Measurements from ENCODE around the gene NT5DC2.

The NT5DC2 gene

DNA sequence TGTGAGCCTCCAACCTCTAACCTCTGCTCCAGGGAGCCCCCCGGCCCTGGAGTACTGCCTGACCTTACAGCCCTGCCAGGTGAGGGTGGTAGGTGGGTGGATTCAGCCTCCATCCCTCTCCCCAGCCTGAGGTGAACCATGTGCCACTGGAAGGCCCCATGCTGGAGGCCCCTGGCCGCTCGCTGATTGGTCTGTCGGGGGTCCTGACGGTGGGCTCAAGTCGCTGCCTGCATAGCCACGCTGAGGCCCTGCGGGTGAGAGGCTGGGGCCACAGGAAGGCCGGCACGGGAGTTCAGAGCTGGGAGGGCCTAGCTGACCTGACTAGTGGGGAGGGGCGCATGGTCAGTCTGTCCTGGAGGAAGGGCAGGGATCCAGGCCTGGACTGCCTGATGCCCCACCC lies 19.1 kb downstream of the NT5DC2 start:
- no peak for ATAC-seq
- no peak for TF ChIP-seq ISL1 (CRISPR knock-in tag; IDR thresholded peaks at IDR 0.05)
- TF ChIP-seq ZFP3 (CRISPR knock-in tag; IDR thresholded peaks at IDR 0.05): no peak
- TF ChIP-seq RARB (CRISPR knock-in tag; IDR thresholded peaks at IDR 0.05): no peak
- no peak for TF ChIP-seq ZNF8 (CRISPR knock-in tag; IDR thresholded peaks at IDR 0.05)
- TF ChIP-seq POU6F1 (CRISPR knock-in tag; IDR thresholded peaks at IDR 0.05; ENCODE audit: borderline replicate concordance, low read depth): no peak
- TF ChIP-seq CSDC2 (CRISPR knock-in tag; IDR thresholded peaks at IDR 0.05): no peak
- TF ChIP-seq SNAI2 (CRISPR knock-in tag; IDR thresholded peaks at IDR 0.05): no peak
- no peak for TF ChIP-seq ZNF565 (CRISPR knock-in tag; conservative IDR thresholded peaks at IDR 0.05; ENCODE audit: low read depth)
- TF ChIP-seq ZNF70 (CRISPR knock-in tag; IDR thresholded peaks at IDR 0.05): no peak
- no peak for TF ChIP-seq ZC3H10 (CRISPR knock-in tag; IDR thresholded peaks at IDR 0.05)
- TF ChIP-seq, protein P1, sequence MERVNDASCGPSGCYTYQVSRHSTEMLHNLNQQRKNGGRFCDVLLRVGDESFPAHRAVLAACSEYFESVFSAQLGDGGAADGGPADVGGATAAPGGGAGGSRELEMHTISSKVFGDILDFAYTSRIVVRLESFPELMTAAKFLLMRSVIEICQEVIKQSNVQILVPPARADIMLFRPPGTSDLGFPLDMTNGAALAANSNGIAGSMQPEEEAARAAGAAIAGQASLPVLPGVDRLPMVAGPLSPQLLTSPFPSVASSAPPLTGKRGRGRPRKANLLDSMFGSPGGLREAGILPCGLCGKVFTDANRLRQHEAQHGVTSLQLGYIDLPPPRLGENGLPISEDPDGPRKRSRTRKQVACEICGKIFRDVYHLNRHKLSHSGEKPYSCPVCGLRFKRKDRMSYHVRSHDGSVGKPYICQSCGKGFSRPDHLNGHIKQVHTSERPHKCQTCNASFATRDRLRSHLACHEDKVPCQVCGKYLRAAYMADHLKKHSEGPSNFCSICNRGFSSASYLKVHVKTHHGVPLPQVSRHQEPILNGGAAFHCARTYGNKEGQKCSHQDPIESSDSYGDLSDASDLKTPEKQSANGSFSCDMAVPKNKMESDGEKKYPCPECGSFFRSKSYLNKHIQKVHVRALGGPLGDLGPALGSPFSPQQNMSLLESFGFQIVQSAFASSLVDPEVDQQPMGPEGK (CRISPR knock-in tag; IDR thresholded peaks at IDR 0.05; ENCODE audit: borderline replicate concordance): no peak
- no peak for TF ChIP-seq ARNTL (CRISPR knock-in tag; IDR thresholded peaks at IDR 0.05; ENCODE audit: borderline replicate concordance, low read depth)
- TF ChIP-seq TCF4 (CRISPR knock-in tag; IDR thresholded peaks at IDR 0.05; ENCODE audit: borderline replicate concordance): no peak
- TF ChIP-seq BACH2 (CRISPR knock-in tag; IDR thresholded peaks at IDR 0.05; ENCODE audit: borderline replicate concordance): no peak
- no peak for TF ChIP-seq OSR1 (CRISPR knock-in tag; IDR thresholded peaks at IDR 0.05)
- no peak for TF ChIP-seq GLIS3 (CRISPR knock-in tag; IDR thresholded peaks at IDR 0.05)
- TF ChIP-seq ZFP30 (CRISPR knock-in tag; IDR thresholded peaks at IDR 0.05): no peak
- no peak for TF ChIP-seq PPARA (CRISPR knock-in tag; IDR thresholded peaks at IDR 0.05; ENCODE audit: borderline replicate concordance)
- no peak for TF ChIP-seq TSHZ2 (CRISPR knock-in tag; IDR thresholded peaks at IDR 0.05)
- TF ChIP-seq TOX (CRISPR knock-in tag; IDR thresholded peaks at IDR 0.05; ENCODE audit: borderline replicate concordance): no peak

DNA sequence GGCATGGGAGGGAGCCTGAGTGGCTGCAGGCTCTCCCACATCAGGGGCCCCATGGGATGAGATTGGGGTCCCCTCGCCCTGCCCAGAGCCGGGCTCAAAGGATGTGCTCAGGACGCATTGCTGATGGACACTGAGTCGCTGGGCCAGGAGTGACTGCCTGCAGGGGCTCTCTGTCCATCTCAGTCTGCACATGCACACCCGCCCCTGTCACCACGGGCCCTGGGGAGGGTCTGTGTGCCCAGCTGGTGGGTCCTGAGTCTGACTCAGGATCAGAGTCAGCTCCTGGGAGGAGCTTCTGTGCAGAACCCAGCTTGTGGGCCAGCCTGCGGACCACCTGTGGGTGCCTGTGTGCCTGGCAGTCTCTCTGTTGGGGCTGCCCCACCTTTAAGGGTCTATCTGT lies 20.4 kb downstream of the NT5DC2 start:
- no peak for ATAC-seq
- TF ChIP-seq BACH2 (CRISPR knock-in tag; IDR thresholded peaks at IDR 0.05; ENCODE audit: borderline replicate concordance) (no peak), ZC3H10 (CRISPR knock-in tag; IDR thresholded peaks at IDR 0.05) (no peak), ZFP3 (CRISPR knock-in tag; IDR thresholded peaks at IDR 0.05) (no peak), ESRRG (CRISPR knock-in tag; IDR thresholded peaks at IDR 0.05) (no peak), POU6F1 (CRISPR knock-in tag; IDR thresholded peaks at IDR 0.05; ENCODE audit: borderline replicate concordance, low read depth) (no peak)
- TF ChIP-seq, protein P2, sequence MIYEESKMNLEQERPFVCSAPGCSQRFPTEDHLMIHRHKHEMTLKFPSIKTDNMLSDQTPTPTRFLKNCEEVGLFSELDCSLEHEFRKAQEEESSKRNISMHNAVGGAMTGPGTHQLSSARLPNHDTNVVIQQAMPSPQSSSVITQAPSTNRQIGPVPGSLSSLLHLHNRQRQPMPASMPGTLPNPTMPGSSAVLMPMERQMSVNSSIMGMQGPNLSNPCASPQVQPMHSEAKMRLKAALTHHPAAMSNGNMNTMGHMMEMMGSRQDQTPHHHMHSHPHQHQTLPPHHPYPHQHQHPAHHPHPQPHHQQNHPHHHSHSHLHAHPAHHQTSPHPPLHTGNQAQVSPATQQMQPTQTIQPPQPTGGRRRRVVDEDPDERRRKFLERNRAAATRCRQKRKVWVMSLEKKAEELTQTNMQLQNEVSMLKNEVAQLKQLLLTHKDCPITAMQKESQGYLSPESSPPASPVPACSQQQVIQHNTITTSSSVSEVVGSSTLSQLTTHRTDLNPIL (CRISPR knock-in tag; IDR thresholded peaks at IDR 0.05; ENCODE audit: low read depth): no peak

- TF ChIP-seq TOX (CRISPR knock-in tag; IDR thresholded peaks at IDR 0.05; ENCODE audit: borderline replicate concordance) (no peak), ISL1 (CRISPR knock-in tag; IDR thresholded peaks at IDR 0.05) (no peak), ESRRG (CRISPR knock-in tag; IDR thresholded peaks at IDR 0.05) (no peak), GLIS3 (CRISPR knock-in tag; IDR thresholded peaks at IDR 0.05) (no peak), TCF4 (CRISPR knock-in tag; IDR thresholded peaks at IDR 0.05; ENCODE audit: borderline replicate concordance) (no peak), ZNF565 (CRISPR knock-in tag; conservative IDR thresholded peaks at IDR 0.05; ENCODE audit: low read depth) (no peak), ZFP30 (CRISPR knock-in tag; IDR thresholded peaks at IDR 0.05) (no peak)
- TF ChIP-seq, protein P3, sequence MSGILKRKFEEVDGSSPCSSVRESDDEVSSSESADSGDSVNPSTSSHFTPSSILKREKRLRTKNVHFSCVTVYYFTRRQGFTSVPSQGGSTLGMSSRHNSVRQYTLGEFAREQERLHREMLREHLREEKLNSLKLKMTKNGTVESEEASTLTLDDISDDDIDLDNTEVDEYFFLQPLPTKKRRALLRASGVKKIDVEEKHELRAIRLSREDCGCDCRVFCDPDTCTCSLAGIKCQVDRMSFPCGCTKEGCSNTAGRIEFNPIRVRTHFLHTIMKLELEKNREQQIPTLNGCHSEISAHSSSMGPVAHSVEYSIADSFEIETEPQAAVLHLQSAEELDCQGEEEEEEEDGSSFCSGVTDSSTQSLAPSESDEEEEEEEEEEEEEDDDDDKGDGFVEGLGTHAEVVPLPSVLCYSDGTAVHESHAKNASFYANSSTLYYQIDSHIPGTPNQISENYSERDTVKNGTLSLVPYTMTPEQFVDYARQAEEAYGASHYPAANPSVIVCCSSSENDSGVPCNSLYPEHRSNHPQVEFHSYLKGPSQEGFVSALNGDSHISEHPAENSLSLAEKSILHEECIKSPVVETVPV (CRISPR knock-in tag; IDR thresholded peaks at IDR 0.05): no peak
- no peak for ATAC-seq
Observed at GRCh38 chr3:52512727-52513126, 20.9 kb downstream of the NT5DC2 start.

Data from SK-N-SH treated with all-trans-retinoic acid at 6 μM for 48 hours (cell line).